Muscle of arm (tissue), 12 donors: ENCODE measurements around the gene EIF2AK2. TPM values are rescaled to one million over a fixed set of nuclear protein-coding genes. Genes with fewer than 3 reads are reported as not detected.

ENCODE experiments used
- DNase-seq: peaks from one replicate; pipeline ENCODE4 v3.0.0-alpha.2; 2013
- polyA plus RNA-seq, 12 donors: library from polyadenylated mRNA; unstranded; fragments of 120-200 nt; gene quantifications; one replicate each; pipeline ENCODE4 v1.2.1, GENCODE V29; 2013; ENCODE audit not compliant: insufficient read length in 12 of 12

EIF2AK2 gene
- polyA plus RNA-seq, 12 donors = 20.1 to 39.2 (median 26.6) TPM; not detected in 1

DNA sequence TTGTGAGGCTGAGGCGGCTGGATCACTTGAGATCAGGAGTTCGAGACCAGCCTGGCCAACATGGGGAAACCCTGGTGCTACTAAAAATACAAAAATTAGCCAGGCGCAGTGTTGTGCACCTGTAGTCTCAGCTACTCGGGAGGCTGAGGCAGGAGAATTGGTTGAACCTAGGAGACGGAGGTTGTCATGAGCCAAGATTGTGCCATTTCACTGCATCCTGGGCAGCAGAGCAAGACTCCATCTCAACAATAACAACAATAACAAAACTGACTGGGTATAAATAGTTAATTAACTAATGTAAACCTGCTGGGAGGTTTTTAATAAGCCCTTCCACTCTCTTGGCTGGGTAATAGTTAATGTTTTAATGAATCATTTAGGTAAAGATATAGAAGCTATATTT is 23.9 kb upstream of the EIF2AK2 start:
- no peak for DNase-seq

DNA sequence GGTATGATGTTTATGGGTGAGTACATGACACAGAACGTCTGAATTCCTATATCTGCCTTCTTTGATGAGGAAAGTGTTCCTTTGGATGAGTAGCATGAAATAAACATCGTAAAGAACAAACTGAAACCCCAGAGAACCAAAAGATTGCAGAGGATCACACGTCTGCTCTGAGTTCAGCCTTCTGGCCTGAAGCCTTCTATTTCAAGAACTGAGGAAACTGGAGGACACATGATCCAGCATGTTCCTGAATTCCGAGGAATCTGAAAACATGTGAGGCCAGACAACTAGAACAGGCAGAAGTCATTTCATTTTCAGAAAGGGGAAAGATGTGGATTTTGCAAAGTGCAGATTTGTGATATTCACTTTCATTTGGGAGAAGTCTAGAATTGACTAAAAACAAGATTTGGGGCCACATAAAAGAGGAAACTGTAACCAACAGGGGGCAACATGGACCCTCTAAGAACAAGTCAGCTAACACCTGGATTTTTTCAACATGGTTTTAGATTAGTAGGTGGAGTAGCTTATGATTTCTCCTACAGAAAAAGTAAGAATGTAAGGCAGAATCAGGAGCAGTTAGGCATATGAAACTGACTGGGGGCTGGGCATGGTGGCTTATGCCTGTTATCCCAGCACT is 23.3 kb upstream of the EIF2AK2 start:
- no peak for DNase-seq

- DNase-seq = no peak
Measured at GRCh38 chr2:37173741-37174140, 17.0 kb upstream of the EIF2AK2 start.

DNA sequence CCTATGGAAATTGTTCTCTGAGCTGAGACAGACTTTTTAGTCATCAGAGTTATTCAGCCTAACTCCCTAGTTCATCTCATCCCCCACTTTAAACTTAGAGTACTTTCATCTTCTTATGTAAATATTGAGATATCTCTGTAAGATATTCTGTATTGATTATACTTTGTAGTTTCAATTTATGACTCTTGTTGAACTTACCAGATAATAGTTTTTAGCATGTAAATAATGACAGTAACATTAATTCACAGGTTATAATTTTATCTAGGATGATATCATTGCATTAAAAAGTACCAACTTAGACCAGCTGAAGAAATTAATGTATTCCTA is 14.8 kb upstream of the EIF2AK2 start:
- DNase-seq = no peak

DNA sequence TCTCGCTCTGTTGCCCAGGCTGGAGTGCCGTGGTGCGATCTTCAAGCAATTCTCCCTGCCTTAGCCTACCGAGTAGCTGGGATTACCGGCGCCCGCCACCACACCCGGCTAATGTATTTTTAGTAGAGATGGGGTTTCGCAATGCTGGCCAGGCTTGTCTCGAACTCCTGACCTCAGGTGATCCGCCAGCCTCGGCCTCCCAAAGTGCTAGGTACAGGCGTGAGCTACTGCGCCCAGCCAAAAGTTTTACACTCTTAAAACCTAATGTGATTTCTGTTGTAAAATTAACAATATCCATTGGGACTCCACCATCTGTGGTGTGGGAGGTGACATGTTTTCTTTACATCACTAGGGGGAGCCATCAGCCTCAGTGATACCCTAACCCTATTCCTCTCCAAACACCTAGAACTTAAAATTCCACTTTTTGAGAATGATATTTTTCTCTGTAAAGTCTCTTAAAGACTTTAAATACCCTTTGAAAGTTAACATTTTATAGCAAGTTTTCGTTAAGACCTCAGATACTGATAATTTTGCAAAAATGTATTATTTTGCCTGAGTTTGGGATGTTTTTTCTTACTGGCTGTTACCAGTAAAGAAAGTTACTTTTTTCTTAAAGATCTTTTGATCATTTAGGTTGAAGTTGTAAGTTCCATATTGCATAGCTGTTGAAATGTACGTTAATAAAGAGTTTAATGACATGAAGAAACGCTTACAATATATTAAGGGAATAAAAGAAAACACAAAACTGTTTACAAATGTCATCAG is 11.6 kb upstream of the EIF2AK2 start:
- DNase-seq = no peak

DNA sequence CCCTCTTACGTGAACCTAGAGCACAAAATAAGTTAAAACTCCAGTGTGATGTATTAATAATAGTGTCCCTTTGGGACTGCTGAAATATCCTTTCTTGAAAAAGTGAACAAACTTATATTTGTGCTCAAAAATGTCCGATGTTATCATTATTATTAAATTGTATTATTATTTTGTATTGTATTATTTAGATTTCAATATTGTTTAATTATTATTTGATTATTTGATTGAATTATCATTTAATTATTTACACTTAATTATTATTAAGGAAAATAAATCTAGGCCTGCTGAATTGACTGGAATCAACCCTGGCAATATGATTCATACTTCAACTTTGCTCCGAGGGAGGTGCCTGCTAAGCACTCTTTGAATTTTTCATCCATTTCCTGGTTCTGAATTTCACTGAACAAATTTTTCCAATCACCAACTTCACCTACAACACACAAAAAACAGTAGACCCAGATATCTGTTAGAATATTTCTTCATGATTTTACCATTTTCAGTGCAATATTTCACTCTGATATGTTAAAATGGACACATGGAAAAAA is 10.9 kb upstream of the EIF2AK2 start:
- no peak for DNase-seq

- no peak for DNase-seq
Measured at GRCh38 chr2:37164757-37165156, 8.0 kb upstream of the EIF2AK2 start.

GRCh38 chr2:37156071-37156856 is 516 bp downstream of the EIF2AK2 start:
- peak; percentile 79 for DNase-seq

- no peak for DNase-seq
Measured at GRCh38 chr2:37154785-37155184, 2.0 kb downstream of the EIF2AK2 start.

- no peak for DNase-seq
Measured at GRCh38 chr2:37153224-37153623, 3.6 kb downstream of the EIF2AK2 start.

- DNase-seq = no peak
Measured at GRCh38 chr2:37149626-37150322, 7.0 kb downstream of the EIF2AK2 start.

GRCh38 chr2:37148325-37148724 is 8.5 kb downstream of the EIF2AK2 start:
- no peak for DNase-seq

- no peak for DNase-seq
Measured at GRCh38 chr2:37146062-37146461, 10.7 kb downstream of the EIF2AK2 start.

DNA sequence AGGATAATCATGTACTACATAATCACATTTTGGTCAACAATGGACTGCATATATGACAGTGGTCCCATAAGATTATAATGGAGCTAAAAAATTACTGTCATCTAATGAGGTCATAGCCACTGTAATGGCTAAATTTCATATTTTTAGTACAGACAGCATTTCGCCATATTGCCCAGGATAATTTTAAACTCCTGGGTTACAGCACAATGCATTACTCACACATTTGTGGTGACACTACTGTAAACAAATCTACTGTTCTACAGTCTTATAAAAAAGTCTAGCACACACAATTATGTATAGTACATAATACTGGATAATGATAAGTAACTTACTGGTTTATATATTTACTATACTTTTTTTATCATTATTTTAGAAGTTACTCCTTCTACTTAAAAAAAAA is 12.8 kb downstream of the EIF2AK2 start:
- no peak for DNase-seq

DNA sequence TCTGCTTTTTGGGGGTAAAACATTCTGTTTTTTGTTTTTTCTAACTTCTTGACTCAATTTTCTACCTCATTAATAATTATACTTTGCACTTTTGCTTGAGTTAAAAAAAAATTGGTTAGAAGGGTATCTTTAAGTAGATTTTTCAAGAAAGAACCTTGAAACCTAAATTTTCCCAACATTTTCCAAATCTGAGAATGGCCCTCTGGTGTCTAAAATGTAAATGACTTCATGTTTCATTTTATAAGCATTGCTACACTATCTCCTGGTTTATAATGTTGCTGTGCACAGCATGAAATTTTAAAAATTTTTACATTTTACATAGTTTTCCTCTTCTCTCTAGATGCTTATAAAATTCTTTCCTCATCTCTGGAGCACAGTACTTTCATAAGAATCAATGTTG is 14.2 kb downstream of the EIF2AK2 start:
- DNase-seq = no peak

- no peak for DNase-seq
Measured at GRCh38 chr2:37132914-37133313, 23.9 kb downstream of the EIF2AK2 start.

DNA sequence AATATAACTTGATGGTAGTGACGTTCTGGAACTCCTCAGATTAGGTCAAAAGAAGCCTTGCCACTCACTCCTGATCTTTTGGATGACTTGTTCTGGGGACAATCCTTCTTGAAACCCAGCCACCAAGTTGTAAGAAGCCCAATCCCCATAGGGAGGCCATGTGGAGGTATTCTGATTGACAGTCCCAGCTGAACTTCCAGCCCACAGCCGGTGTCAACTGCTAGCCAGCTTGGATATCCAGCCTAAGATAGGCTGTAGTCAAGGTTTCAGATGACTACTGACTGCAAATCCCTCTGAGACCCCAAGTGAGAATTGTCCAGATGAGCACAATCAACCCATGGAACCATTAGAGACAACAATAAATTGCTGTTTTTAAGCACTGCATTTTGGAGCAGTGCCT is 31.4 kb downstream of the EIF2AK2 start:
- peak; percentile 39 for DNase-seq

- DNase-seq = no peak
Measured at GRCh38 chr2:37119157-37119556, 37.6 kb downstream of the EIF2AK2 start.

- no peak for DNase-seq
Measured at GRCh38 chr2:37117566-37117965, 39.2 kb downstream of the EIF2AK2 start.

DNA sequence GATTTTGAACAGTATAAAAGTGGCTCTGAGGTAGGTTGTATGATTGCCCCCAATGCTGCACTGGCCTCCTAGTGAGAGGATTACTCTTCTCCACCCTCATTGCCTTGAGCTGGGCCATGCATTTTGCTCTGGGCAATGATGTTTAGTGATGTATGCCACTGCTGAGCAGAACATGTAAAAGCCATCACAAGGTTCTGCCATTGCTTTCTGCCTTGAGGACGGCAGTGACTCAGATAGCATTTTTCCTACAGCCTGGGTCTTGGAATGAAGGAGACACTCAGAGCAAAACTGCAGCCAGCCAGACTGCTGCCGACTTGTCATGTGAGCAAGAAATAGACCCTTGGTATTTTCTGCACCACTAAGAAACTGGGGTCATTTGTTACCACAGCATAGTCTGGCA is 44.8 kb downstream of the EIF2AK2 start:
- DNase-seq = no peak

- no peak for DNase-seq
Measured at GRCh38 chr2:37110306-37111212, 46.2 kb downstream of the EIF2AK2 start.
